Effector memory CD8-positive, alpha-beta T cell (primary cell): ENCODE measurements around the gene NOC4L.
"Not testable (repeated sequence)": the region's sequence is repeated elsewhere in the genome, so short reads cannot be mapped to it uniquely, and the experiment has no call there.

Experiments used
- ATAC-seq: fragments of 150-1000 bp; cut with Tn5 transposase; replicated peaks from 2 replicates; pipeline ENCODE4 v1.10.0; 2021; ENCODE audit warnings: mild to moderate bottlenecking, moderate library complexity
- DNase-seq, 3 experiments: peaks; one replicate each; pipeline ENCODE4 v3.0.0; 2021
- H3K27ac Mint-ChIP-seq, 2 donors: one replicate each; pipeline ENCODE4 v1.8.0; 2022; ENCODE audit warnings: mild to moderate bottlenecking in 2 of 2, mixed read lengths in 2 of 2, moderate library complexity in 2 of 2
- H3K27me3 Mint-ChIP-seq, 2 donors: one replicate each; pipeline ENCODE4 v1.8.0; 2022; ENCODE audit warnings: mixed read lengths in 2 of 2
- H3K36me3 Mint-ChIP-seq: one replicate; pipeline ENCODE4 v1.8.0; 2022; ENCODE audit warnings: mild to moderate bottlenecking, moderate library complexity, mixed read lengths; ENCODE audit not compliant: insufficient read depth
- H3K4me1 Mint-ChIP-seq, 2 donors: one replicate each; pipeline ENCODE4 v1.8.0; 2022; ENCODE audit warnings: low read depth in 2 of 2, mixed read lengths in 2 of 2
- H3K4me3 Mint-ChIP-seq, 2 donors: one replicate each; pipeline ENCODE4 v1.8.0; 2022; ENCODE audit warnings: mild to moderate bottlenecking in 2 of 2, mixed read lengths in 2 of 2, moderate library complexity in 2 of 2
- H3K9me3 Mint-ChIP-seq, 2 donors: one replicate each; pipeline ENCODE4 v1.8.0; 2022; ENCODE audit warnings: mixed read lengths in 2 of 2

The NOC4L gene

DNA sequence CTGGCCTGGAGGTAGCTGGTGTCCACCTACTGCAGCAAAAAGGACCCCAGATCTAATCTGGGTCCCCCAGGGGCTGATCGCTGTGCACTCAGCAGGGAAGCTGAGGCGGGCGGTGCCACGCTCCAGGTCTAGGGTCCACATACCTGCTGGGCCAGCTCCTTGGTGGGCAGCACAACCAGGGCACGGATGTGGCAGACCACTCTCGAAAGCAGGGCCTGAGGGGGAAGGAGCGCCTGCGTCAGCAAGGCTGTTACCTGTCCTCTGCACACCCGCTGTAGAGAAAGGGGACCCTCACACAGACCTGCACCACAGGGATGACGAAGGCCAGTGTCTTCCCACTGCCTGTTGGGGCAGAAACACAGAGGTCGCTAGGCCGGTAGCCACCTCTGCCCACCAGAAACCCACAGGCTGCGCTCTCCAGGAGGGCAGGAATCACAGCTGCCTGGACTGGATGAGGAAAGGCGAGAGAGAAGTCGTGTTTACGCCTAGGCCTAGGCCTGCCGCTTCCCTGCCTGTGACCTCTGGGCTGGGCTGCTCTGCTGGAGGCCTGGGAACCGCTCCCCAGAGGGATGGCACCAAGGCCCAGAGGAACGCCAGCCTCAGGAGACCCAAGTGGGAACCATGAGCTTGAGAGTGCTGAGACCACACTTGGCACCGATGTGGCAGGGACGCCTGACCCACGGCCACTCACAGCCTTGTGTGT lies 2.1 kb upstream of the NOC4L start:
- ATAC-seq, result no peak
- H3K4me3 Mint-ChIP-seq, result peak overlapping the region; percentile 95 to 97
- no peaks in the 10 kb centered on the region for H3K27me3 Mint-ChIP-seq
- peaks cover 18 to 22% of the 10 kb centered on the region in 2 donors for H3K4me1 Mint-ChIP-seq
- no peak for DNase-seq
- H3K36me3 Mint-ChIP-seq, result peaks cover 71% of the 10 kb centered on the region
- H3K27ac Mint-ChIP-seq, result peak overlapping the region; percentile 86 to 89
- no peaks in the 10 kb centered on the region for H3K9me3 Mint-ChIP-seq

DNA sequence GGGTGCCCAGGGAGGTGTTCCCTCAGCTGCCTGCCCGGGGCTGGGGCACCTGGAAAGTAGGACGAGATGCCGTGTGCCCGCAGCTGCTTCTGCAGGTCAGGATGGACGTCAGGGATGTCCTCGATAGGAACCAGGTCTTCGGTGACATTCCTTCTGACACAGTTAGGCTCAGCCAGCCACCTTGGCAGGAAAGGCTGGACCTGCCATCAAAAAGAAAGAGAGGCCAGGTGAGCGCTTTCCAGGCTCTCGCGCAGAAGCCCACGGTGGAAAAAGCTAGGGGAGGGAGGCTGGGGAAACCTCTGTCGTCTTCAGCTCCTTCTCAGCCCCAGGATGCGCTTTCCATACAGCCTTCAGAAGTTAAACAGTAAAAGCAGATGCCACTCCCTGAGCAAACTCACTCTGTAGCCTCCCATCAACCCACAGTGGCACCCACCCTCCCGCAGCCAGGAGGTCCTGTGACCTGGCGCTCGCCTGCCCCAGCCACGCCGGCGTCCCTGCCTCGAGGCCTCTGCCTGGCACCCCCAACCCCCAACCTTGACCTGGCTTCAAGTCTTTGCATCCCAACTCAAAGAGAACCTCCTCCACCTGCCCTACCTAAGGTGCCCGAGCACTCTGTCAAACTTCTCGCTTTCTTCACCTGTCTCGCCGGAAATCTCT lies 1.4 kb upstream of the NOC4L start:
- Mint-ChIP-seq H3K27me3 (no peaks in the 10 kb centered on the region), H3K27ac (peak overlapping the region; percentile 86 to 89), H3K4me1 (peaks cover 18 to 22% of the 10 kb centered on the region in 2 donors), H3K4me3 (peak overlapping the region; percentile 95 to 97), H3K9me3 (no peaks in the 10 kb centered on the region), H3K36me3 (peaks cover 67% of the 10 kb centered on the region)
- ATAC-seq (no peak), DNase-seq (no peak)

DNA sequence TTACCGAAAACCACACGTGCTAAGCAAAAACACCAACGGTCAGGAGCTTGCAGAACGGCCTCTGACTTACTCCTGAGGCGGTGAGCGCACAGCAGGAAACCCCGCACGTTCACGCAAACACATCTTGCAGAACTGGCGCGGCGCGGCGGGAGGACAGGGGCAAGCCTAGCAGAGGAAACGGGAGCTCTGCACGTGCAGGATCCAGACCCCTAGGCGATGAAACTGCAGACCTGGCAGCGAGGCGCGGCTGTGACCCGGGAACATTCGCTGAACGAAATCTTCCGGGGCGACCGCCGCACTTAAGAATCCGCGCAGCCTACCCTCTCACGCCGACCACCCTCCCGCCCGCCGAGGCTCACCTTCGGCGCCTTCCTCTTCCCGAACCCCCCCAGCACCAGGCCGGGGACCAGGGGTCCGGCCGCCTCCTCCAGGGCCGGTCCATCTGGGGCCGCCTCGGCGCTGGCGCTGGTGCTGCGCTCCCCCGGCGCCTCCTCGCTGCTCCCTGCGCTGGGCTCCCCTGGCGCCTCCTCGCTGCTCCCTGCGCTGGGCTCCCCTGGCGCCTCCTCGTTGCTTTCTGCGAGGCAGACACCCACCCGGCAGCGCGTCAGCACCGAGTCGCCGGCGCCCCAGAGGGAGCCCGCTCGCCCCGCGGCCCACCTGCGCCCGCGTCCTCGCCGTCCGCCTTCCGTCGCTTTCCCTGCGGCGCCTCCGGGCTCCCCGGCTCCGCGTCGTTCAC lies 753 bp upstream of the NOC4L start:
- DNase-seq (peak in 1 of 3 experiments; percentile 24), ATAC-seq (peak; percentile 45)
- Mint-ChIP-seq H3K27ac (peak overlapping the region; percentile 98 to 99), H3K4me3 (peak overlapping the region; percentile 95 to 97), H3K27me3 (no peaks in the 10 kb centered on the region), H3K9me3 (no peaks in the 10 kb centered on the region), H3K4me1 (peaks cover 20 to 22% of the 10 kb centered on the region in 2 donors), H3K36me3 (peaks cover 67% of the 10 kb centered on the region)

DNA sequence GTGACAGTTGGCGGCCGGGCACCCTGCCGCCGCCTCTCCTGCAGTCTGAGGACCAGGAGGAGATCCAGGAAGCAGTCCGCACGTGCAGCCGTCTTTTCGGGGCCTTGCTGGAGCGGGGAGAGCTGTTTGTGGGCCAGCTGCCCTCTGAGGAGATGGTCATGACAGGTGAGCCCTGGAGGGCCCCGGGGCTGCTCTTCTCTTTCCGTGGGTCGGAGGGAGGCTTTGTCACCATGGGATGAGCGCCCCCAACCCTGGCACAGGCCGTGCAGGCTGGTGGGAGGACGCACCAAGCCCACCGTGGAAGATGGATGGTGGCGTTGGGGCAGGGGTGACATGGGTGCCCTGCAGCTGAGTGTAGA lies 532 bp downstream of the NOC4L start:
- peaks cover 60% of the 10 kb centered on the region for H3K36me3 Mint-ChIP-seq
- no peaks in the 10 kb centered on the region for H3K9me3 Mint-ChIP-seq
- H3K4me3 Mint-ChIP-seq, result peak overlapping the region; percentile 95 to 97
- peaks cover 20 to 22% of the 10 kb centered on the region in 2 donors for H3K4me1 Mint-ChIP-seq
- no peaks in the 10 kb centered on the region for H3K27me3 Mint-ChIP-seq
- H3K27ac Mint-ChIP-seq, result peak overlapping the region; percentile 98 to 99
- DNase-seq (no peak), ATAC-seq (peak; percentile 17)

DNA sequence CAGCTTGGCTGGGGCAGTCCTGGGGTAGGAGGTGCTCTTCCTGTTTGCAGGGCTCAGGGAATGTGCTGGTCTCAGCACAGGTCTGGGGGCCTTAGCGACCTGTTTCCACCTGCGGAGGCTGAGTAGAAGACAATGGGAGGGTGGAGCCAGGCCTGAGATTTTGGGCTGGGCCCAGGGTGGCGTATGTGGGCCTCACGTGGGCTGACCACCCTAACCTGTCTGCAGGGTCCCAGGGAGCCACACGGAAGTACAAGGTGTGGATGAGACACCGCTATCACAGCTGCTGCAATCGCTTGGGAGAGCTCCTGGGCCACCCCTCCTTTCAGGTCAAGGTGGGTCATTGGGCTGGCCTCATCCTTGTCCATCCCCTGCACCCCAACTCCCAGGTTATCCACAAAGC lies 1.1 kb downstream of the NOC4L start:
- ATAC-seq (no peak), DNase-seq (no peak)
- peaks cover 20 to 22% of the 10 kb centered on the region in 2 donors for H3K4me1 Mint-ChIP-seq
- H3K36me3 Mint-ChIP-seq, result peaks cover 56% of the 10 kb centered on the region
- no peaks in the 10 kb centered on the region for H3K27me3 Mint-ChIP-seq
- H3K27ac Mint-ChIP-seq, result peak overlapping the region; percentile 98 to 99
- H3K9me3 Mint-ChIP-seq, result no peaks in the 10 kb centered on the region
- H3K4me3 Mint-ChIP-seq, result peak overlapping the region; percentile 95 to 97

DNA sequence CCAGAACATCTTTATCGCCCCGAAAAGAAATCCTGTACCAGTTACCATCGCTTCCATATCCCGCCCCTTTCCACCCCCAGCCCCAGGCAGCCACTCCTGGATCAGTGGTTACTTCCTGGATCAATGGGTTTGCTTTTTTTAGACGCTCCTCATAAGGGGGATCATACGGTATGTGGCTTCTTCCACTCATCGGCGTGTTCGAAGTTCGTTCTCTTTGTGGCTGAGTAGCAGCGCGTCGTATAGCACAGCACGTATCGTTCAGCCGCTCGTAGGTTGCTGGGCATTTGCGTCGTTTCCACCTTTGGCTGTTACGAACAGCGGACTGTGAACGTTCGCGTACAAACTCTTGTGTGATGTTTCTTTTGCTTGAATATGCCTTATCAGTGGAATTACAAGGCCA lies 1.8 kb downstream of the NOC4L start:
- DNase-seq (no peak), ATAC-seq (no peak)
- Mint-ChIP-seq H3K4me3 (peak overlapping the region; percentile 95 to 97), H3K36me3 (peaks cover 48% of the 10 kb centered on the region), H3K27ac (peak overlapping the region; percentile 82 to 99), H3K4me1 (peaks cover 20 to 22% of the 10 kb centered on the region in 2 donors), H3K27me3 (no peaks in the 10 kb centered on the region), H3K9me3 (no peaks in the 10 kb centered on the region)

DNA sequence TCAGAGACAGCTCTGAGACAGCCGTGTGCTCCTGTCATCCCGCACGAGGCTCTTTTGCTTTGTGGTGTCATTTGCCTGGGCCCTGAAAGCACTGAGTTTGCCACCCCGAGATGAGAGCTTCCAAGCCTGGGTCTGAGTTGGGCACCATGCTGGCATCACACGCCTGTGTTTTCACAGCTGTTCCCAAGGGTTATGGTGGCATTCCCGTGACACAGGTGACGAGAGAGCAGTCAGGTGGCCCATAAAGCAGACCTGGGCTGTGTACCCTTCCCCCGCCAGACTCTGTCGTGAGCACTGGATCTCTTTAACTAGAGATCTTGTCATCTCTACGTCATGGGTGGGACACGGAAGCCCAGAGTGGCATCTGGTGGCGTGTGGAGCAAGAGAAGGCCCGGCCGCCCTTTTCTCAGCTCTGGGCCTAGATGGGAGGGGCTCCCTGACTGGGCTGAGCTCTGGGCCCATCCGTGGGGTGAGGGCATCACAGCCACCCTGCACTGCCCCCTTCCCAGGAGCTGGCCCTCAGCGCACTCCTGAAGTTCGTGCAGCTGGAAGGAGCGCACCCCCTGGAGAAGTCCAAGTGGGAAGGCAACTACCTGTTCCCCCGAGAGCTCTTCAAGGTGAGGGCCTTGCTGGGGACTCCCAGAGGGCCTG lies 2.6 kb downstream of the NOC4L start:
- peak overlapping the region in 1 of 2 donors; percentile 97 for H3K4me3 Mint-ChIP-seq
- no peak for DNase-seq
- no peaks in the 10 kb centered on the region for H3K9me3 Mint-ChIP-seq
- ATAC-seq, result no peak
- peaks cover 20 to 22% of the 10 kb centered on the region in 2 donors for H3K4me1 Mint-ChIP-seq
- H3K36me3 Mint-ChIP-seq, result peaks cover 44% of the 10 kb centered on the region
- H3K27ac Mint-ChIP-seq, result peak overlapping the region; percentile 82 to 99
- H3K27me3 Mint-ChIP-seq, result no peaks in the 10 kb centered on the region

DNA sequence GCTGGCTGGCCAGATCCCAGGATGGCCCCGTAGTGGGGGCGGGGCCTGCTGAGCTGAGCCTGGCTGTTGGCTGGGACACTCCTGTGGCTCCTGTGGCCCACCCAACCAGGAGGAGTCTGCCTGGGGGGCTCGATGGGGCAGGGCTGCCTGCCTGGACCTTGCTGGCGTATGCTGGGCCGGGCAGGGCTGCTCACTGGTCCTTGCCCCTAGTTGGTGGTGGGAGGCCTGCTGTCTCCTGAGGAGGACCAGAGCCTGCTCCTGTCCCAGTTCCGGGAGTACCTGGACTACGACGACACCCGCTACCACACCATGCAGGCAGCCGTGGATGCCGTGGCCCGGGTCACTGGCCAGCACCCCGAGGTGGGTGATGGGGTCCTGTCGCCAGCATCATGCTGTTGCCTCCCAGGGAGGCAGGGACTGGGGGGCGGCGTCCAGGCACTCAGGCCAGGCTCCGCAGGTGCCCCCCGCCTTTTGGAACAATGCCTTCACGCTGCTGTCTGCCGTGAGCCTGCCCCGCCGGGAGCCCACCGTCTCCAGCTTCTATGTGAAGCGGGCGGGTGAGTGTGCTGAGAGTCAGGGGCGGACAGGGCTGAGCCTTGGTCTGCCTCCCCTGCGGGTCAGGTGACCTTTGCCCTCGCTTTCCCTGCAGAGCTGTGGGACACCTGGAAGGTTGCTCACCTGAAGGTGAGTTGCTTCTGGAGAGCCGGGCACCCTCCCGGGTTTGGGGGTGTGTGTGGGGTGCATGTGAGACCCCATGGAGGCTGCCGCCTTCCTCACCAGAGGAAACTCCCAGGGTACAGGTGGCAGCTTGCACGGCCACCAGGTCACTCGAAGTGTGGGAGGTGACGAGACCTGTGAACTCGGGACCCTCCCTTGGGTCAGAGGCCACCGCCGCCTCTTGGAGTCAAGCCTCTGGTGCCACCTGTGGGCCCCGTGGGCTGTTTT lies 3.4 kb downstream of the NOC4L start:
- Mint-ChIP-seq H3K36me3 (peaks cover 43% of the 10 kb centered on the region), H3K4me1 (peaks cover 20 to 22% of the 10 kb centered on the region in 2 donors), H3K27ac (peak overlapping the region in 1 of 2 donors; percentile 73), H3K27me3 (no peaks in the 10 kb centered on the region), H3K4me3 (no peak overlapping the region), H3K9me3 (no peaks in the 10 kb centered on the region)
- ATAC-seq (no peak), DNase-seq (no peak)

DNA sequence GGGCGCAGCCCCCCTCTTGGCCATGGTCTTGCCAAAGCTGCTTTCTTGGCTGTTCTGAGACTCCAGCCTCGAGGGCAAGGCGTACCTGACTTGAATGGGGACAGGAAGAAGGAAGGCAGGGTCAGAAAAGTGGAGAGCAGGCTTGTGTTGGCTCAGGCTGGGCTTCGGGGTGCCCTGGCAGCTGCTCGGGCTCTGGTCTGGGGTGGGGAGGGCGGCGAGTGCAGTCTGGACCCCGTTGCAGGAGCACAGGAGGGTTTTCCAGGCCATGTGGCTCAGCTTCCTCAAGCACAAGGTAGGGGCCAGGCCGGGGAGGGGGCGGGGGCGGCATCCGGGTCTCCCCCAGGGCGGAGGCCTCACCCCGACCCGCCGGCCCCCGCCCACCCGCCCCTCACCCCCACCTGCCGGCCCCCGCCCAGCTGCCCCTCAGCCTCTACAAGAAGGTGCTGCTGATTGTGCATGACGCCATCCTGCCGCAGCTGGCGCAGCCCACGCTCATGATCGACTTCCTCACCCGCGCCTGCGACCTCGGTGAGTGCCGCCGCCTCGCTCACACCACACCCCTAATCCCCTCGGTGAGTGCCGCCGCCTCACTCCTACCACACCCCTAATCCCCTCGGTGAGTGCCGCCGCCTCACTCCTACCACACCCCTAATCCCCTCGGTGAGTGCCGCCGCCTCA lies 4.2 kb downstream of the NOC4L start:
- Mint-ChIP-seq H3K36me3 (peaks cover 43% of the 10 kb centered on the region), H3K27ac (peak overlapping the region in 1 of 2 donors; percentile 73), H3K4me3 (no peak overlapping the region), H3K9me3 (no peaks in the 10 kb centered on the region), H3K4me1 (peaks cover 17 to 18% of the 10 kb centered on the region in 2 donors), H3K27me3 (no peaks in the 10 kb centered on the region)
- DNase-seq (no peak), ATAC-seq (no peak)

DNA sequence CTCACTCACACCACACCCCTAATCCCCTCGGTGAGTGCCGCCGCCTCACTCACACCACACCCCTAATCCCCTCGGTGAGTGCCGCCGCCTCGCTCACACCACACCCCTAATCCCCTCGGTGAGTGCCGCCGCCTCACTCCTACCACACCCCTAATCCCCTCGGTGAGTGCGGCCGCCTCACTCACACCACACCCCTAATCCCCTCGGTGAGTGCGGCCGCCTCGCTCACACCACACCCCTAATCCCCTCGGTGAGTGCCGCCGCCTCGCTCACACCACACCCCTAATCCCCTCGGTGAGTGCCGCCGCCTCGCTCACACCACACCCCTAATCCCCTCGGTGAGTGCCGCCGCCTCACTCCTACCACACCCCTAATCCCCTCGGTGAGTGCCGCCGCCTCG lies 5.3 kb downstream of the NOC4L start:
- ATAC-seq, result not testable (repeated sequence)

DNA sequence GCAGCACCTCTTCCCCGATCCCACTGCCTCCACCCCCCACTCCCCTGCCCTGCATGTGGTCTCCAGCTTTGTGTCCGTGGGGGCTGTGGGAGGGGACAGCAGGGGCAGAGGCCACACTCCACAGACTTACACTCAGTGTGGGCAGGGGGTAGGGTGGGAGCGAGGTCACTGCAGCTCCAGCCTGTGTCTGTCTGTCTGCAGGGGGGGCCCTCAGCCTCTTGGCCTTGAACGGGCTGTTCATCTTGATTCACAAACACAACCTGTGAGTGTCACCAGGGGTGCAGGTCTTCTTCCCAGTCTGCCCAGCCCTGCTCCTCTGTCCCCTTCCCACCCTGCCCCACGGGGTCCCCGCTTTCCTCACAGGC lies 6.5 kb downstream of the NOC4L start:
- H3K36me3 Mint-ChIP-seq, result peaks cover 36% of the 10 kb centered on the region
- H3K4me1 Mint-ChIP-seq, result peaks cover 8% of the 10 kb centered on the region in 2 donors
- H3K27me3 Mint-ChIP-seq, result no peaks in the 10 kb centered on the region
- no peak overlapping the region for H3K4me3 Mint-ChIP-seq
- H3K9me3 Mint-ChIP-seq, result no peaks in the 10 kb centered on the region
- H3K27ac Mint-ChIP-seq, result no peak overlapping the region
- no peak for DNase-seq
- no peak for ATAC-seq

More for the DNA sequence above, 5.3 kb downstream of the NOC4L start:
- H3K27me3 Mint-ChIP-seq, DNase-seq, H3K27ac Mint-ChIP-seq, H3K9me3 Mint-ChIP-seq, H3K4me3 Mint-ChIP-seq: not testable (repeated sequence)
- Mint-ChIP-seq H3K4me1 (peaks cover 18% of the 10 kb centered on the region in 2 donors), H3K36me3 (peaks cover 45% of the 10 kb centered on the region)

DNA sequence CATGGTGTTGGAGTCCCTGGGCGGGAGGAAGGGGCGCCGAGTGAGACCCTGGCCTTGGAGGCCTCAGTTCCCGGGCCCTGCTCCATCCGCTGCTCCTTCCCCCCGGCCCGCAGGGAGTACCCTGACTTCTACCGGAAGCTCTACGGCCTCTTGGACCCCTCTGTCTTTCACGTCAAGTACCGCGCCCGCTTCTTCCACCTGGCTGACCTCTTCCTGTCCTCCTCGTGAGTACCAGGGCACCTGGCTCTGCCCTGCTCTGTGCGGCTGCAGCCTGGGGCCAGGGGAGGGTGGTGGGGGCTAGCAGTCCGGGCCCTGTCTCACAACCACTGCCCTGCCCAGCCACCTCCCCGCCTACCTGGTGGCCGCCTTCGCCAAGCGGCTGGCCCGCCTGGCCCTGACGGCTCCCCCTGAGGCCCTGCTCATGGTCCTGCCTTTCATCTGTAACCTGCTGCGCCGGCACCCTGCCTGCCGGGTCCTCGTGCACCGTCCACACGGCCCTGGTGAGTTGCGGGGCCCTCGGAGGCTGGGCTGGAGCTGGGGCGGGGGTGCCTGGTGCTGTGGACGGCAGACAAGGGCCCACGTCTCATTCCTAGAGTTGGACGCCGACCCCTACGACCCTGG lies 7.0 kb downstream of the NOC4L start:
- no peaks in the 10 kb centered on the region for H3K9me3 Mint-ChIP-seq
- H3K36me3 Mint-ChIP-seq, result peaks cover 31% of the 10 kb centered on the region
- ATAC-seq, result no peak
- H3K4me1 Mint-ChIP-seq, result peaks cover 3 to 5% of the 10 kb centered on the region in 2 donors
- no peak overlapping the region for H3K27ac Mint-ChIP-seq
- no peak overlapping the region for H3K4me3 Mint-ChIP-seq
- no peaks in the 10 kb centered on the region for H3K27me3 Mint-ChIP-seq
- no peak for DNase-seq
